RCC 7860 (cell line): ENCODE data around the gene TPSB2.
"Not testable (repeated sequence)": the region's sequence is repeated elsewhere in the genome, so short reads cannot be mapped to it uniquely, and the experiment has no call there.

Experiments used
- DNase-seq: peaks from one replicate; pipeline ENCODE4 v3.0.0-alpha.2; 2015; ENCODE audit warnings: low spot score
- FAIRE-seq: peaks from 2 replicates; lab custom pipeline; 2012; peaks lifted over from hg19 to GRCh38; lab: Jason Lieb, UNC

TPSB2 gene

GRCh38 chr16:1230084-1230470, at the start of gene TPSB2:
TSS of gene TPSB2 (minus strand) at chr16:1230184. CDS start at chr16:1229951, 233 bp downstream.
- not testable (repeated sequence) for FAIRE-seq

DNA sequence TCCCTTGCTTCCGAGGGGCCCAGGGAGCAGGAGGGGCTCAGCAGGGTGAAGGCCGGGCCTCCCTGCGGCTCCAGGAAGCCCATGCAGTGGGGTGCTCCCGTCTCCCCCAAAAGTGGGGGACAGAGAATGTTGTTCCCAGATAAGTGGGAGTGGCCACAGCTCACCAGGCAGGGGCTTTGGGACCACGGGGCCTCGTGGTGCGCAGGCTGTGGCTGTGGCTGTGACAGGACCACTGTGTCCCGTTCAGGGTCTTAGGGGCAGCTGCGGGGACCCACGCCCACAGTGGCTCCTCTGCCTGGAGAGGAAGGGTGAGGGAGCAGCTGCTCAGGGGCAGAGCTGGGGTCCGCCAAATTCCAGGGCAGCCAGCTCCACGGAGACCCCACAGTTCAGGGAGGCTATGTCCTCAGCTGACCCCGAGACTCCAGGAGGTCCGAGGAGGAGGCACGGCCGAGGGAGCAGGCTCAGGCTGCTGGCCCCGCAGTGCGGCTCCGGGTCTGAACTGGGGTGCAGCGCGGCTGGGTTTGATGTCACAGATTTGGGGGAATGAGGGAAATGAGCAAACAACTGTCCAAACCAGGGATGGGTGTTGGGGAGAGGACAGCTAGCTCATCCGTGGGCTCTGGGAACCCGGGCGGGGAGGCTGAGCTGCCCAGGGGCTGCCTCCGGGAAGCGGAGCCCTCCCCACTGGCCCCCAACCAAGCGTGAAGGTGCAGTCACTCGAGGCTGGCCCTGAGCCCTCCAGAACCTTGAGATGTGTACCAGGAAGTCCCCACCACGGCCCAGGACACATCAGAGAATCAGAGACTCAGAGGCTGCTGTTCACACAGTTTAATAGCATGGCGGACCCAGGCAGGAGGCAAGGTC, 49.3 kb upstream of the TPSB2 start:
- no peak for FAIRE-seq
- DNase-seq = no peak

More at GRCh38 chr16:1230084-1230470, at the start of gene TPSB2:
- DNase-seq = not testable (repeated sequence)

DNA sequence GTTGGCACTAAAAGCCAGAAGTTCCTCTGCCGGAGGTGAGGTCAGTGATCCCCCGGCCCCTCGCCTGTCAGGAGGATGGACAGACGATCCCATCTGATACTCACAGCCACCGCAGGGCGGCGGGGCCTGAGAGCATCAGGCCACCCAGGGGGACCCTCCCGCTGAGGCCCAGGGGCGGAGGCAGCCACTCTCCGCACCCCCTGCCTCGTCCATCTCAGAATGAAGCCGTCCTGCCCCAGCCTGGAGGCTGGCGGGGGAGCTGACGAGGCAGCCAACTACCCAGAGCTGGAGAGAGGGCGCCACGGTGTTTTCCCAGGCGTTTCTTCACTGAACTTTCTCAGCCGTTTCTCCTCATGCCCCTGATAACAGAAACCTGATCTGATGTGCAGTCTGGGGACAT, 48.5 kb upstream of the TPSB2 start:
- no peak for FAIRE-seq
- DNase-seq = no peak

DNA sequence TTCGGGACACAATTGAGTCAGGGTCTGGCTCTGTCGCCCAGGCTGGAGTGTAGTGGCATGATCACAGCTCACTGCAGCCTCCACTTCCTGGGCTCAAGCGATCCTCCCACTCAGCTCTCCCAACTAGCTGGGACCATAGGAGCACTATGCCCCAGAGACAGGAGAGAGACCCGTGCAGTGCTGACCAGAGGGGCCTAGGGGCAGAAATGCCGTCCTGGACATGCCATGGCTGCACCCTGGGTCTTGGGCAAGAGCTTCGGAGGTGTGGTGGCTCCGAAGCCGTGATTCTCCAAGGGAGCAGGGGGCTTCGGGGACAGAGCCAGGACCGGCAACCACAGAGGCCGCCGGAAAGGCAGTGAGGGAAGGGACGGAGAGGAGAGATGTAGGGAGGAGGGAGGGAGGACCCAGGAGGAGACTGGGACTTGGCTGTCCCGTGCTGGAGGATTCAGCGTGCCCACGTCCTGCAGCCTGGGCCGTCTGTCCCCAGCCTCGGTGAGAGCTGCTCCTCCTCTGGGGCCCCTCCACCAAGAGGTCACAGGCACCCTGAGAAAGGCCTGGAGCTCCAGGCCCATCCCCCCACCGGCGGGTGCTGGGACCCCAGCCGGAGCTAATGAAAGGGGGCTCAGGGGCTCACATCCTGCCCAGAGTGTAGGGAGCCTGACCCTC, 47.8 kb upstream of the TPSB2 start:
- no peak for FAIRE-seq
- DNase-seq = no peak

DNA sequence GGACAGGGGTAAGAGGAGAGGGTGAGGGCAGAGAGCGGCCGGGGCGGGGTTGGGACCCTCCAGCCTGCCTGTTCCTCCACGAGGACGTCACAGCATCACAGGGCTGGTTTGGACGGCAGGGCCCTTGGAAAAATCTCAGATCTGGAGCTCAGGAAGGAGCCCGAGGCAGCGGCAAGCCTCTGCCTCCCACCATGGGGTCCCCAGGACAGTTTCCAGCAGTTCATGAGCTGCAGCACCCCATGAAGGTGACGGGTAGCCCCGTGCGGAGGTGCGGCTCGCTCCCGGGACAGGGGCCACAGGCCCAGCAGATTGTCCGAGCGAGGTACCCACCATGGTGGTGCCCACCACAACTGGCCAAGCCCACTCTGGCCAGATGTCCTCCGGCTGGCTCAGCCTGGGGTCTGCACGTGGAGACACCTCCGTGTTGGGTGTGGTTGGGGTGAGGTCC, 47.2 kb upstream of the TPSB2 start:
- DNase-seq (no peak), FAIRE-seq (no peak)

DNA sequence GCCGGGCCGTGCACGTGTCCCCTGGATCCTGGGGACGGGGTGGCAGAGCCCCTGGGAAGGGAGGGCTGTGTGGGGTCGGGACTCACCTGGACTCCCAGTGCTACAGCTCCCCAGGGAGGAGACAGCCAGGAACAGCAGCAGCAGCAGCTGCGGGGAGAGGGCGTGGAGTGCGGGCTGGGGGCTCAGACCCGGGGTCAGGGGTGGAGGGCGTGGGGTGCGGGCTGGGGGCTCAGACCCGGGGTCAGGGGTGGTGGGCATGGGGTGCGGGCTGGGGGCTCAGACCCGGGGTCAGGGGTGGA, 46.5 kb upstream of the TPSB2 start:
- FAIRE-seq (no peak), DNase-seq (no peak)

DNA sequence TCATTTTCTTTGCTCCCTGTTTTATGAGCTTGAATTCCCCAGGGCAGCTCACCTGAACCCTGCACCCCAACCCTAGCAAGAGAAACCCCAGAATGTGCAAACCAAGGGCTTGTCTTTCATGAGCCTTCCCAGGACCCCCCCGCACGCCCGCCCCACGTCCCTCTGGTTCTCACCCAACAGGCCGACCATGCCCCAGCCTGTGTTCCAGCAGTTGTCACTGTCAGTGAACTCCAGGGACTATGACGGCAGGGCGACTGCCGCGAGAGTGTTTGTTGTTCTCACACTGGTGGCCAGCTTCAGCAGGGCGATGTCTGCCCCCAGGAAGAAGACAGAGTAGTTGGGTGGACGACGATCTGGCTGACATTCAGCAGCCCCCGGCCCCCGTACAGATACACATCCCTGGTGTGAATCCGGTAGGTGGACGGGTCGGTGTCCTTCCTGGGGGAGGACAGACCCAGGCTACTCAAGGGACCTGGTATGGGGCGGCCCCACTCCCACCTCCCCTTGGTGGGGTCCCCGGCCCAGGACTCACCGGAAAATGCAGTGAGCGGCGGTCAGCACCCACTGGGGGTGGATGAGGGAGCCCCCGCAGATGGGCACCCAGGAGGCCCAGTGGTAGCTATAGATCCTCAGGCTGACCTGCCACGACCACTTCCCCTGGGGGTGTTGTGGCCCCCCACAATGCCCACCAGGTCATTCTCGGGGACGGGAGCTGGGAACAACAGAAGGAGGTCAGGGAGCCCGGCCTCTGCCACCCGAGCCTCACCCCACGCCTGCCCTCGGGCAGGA, 46.0 kb upstream of the TPSB2 start:
- FAIRE-seq = no peak
- no peak for DNase-seq

GRCh38 chr16:1274767-1275166, 44.8 kb upstream of the TPSB2 start:
- DNase-seq = no peak
- FAIRE-seq = no peak

GRCh38 chr16:1273816-1274215, 43.8 kb upstream of the TPSB2 start:
- DNase-seq (no peak), FAIRE-seq (no peak)

GRCh38 chr16:1272453-1273198, 42.6 kb upstream of the TPSB2 start:
- no peak for FAIRE-seq
- DNase-seq = no peak

DNA sequence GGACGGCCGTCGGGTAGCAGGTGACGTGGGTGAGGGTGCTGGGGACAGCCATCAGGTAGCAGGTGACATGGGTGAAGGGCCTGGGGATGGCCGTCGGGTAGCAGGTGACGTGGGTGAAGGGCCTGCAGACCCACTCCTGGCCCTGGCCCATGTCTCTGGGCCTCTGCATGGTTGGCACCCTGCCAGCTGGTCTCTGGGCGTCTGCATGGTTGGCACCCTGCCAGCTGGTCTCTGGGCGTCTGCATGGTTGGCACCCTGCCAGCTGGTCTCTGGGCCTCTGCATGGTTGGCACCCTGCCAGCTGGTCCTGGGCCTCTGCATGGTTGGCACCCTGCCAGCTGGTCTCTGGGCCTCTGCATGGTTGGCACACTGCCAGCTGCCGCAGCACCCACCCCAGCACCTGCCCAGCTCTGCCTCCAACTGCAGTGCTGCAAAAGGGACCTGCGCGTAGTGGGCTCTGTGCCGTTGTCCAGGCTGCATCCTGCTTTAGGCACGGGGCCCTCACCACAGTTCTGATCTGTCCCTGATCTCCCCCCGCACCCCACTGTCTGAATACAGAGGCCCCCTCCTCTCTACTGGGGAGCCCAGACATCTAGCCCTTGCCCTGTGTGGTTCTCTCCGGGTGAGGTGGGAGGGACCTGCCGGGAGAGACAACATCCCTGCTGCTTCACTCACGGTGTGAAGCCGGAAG, 41.9 kb upstream of the TPSB2 start:
- not testable (repeated sequence) for DNase-seq, FAIRE-seq

GRCh38 chr16:1271380-1271723, 41.4 kb upstream of the TPSB2 start:
- FAIRE-seq (no peak), DNase-seq (no peak)

GRCh38 chr16:1269418-1269817, 39.4 kb upstream of the TPSB2 start:
- not testable (repeated sequence) for FAIRE-seq

DNA sequence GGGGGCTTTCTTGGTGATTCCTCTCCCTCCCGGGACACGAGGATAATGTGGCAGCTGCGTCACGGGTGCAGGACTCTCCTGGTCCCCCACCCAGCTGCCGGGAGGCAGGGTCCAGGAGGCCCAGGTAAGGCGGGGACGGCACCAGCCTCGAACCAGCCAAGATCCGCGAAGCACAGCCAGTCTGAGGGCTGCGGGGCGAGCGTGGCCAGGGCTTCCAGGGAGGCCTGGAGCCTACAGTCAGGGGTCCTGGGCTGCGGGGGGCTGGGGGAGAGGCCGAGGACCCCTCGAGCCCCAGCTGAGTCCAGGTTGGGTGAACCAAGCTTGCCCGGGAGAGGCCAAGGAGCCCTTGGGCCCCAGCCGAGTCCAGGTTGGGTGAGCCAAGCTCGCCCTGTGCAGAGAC, 35.8 kb upstream of the TPSB2 start:
- DNase-seq (no peak), FAIRE-seq (no peak)

More at GRCh38 chr16:1269418-1269817, 39.4 kb upstream of the TPSB2 start:
- not testable (repeated sequence) for DNase-seq

DNA sequence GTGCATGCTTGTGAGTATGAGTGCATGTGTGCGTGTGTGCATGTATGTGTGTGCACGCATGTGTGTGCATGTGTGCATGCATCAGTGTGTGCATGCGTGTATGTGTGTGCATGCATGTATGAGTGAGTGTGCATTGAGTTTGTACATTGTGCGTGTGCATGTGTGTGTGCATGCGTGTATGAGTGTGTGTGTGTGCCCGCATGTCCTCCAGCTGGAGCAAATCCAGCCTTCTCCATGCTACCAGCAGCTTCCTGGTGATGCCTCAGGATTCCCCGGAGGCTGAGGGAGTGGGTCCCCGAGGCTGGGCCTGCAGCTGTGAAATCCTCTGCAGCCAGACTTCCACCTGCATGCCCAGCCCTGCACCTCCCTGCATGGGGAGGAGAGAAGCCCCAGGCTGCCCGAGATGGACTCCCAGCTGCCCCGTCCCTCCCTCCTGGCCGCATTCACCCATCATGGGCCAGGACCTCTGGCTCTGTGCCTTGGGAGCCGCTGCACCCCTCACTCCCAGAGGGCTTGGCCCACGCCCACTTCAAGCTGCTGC, 35.2 kb upstream of the TPSB2 start:
- no peak for FAIRE-seq
- no peak for DNase-seq

GRCh38 chr16:1264345-1265089, 34.5 kb upstream of the TPSB2 start:
- no peak for FAIRE-seq
- no peak for DNase-seq

- DNase-seq = no peak
- FAIRE-seq = no peak
Measured at GRCh38 chr16:1263591-1264344, 33.8 kb upstream of the TPSB2 start.

DNA sequence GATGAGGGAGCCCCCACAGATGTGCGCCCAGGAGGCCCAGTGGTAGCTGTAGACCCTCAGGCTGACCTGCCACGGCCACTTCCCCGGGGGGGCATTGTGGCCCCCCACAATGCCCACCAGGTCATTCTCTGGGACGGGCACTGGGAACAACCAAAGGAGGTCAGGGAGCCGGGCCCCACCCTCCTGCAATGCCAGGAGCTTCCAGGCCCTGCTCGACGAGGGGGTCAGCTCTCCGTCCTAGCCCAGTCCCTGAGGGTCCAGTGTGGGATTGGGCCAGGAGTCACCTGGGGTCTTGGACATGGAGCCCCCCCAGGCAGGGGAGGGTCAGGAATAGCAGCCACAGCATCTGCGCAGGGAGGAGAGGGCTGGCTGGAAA, 32.9 kb upstream of the TPSB2 start:
- DNase-seq (no peak), FAIRE-seq (no peak)
